ENCODE measurements around the gene KRTAP5-4. TPM values are rescaled to one million over a fixed set of nuclear protein-coding genes. Genes with fewer than 3 reads are reported as not detected.
"Not testable (repeated sequence)": the region's sequence is repeated elsewhere in the genome, so short reads cannot be mapped to it uniquely, and the experiment has no call there.

The KRTAP5-4 gene
- total RNA-seq, 1 donor = not detected

GRCh38 chr11:1652026-1652425 is 30.1 kb upstream of the KRTAP5-4 start:
- no peak for DNase-seq (ENCODE audit: low read depth)
- H3K4me3 ChIP-seq (ENCODE audit: low read depth, low read length) = no peak overlapping the region
- TF ChIP-seq CTCF (IDR thresholded peaks at IDR 0.05; ENCODE audit: insufficient read depth, low read depth, low read length) = no peak

- no peak overlapping the region for H3K4me3 ChIP-seq (ENCODE audit: low read depth, low read length)
- no peak for DNase-seq (ENCODE audit: low read depth)
- no peak for TF ChIP-seq CTCF (IDR thresholded peaks at IDR 0.05; ENCODE audit: insufficient read depth, low read depth, low read length)
Observed at GRCh38 chr11:1651411-1651980, 29.6 kb upstream of the KRTAP5-4 start.

- DNase-seq (ENCODE audit: low read depth) = no peak
- no peak for TF ChIP-seq CTCF (IDR thresholded peaks at IDR 0.05; ENCODE audit: insufficient read depth, low read depth, low read length)
- no peak overlapping the region for H3K4me3 ChIP-seq (ENCODE audit: low read depth, low read length)
Observed at GRCh38 chr11:1650918-1651262, 29.0 kb upstream of the KRTAP5-4 start.

GRCh38 chr11:1650034-1650917 is 28.3 kb upstream of the KRTAP5-4 start:
- DNase-seq (ENCODE audit: low read depth) = no peak
- H3K4me3 ChIP-seq (ENCODE audit: low read depth, low read length) = no peak overlapping the region
- TF ChIP-seq CTCF (IDR thresholded peaks at IDR 0.05; ENCODE audit: insufficient read depth, low read depth, low read length) = no peak

GRCh38 chr11:1648653-1649420 is 26.9 kb upstream of the KRTAP5-4 start:
- no peak for DNase-seq (ENCODE audit: low read depth)
- no peak for TF ChIP-seq CTCF (IDR thresholded peaks at IDR 0.05; ENCODE audit: insufficient read depth, low read depth, low read length)
- H3K4me3 ChIP-seq (ENCODE audit: low read depth, low read length) = no peak overlapping the region

- DNase-seq (ENCODE audit: low read depth) = no peak
- H3K4me3 ChIP-seq (ENCODE audit: low read depth, low read length) = no peak overlapping the region
- no peak for TF ChIP-seq CTCF (IDR thresholded peaks at IDR 0.05; ENCODE audit: insufficient read depth, low read depth, low read length)
Observed at GRCh38 chr11:1647901-1648652, 26.1 kb upstream of the KRTAP5-4 start.

GRCh38 chr11:1646540-1646939 is 24.6 kb upstream of the KRTAP5-4 start:
- not testable (repeated sequence) for H3K4me3 ChIP-seq (ENCODE audit: low read depth, low read length); DNase-seq (ENCODE audit: low read depth)

Data from fibroblast of villous mesenchyme (primary cell).